GM23338 (cell line): ENCODE measurements around the gene KCTD12. TPM values are rescaled to one million over a fixed set of nuclear protein-coding genes. Genes with fewer than 3 reads are reported as not detected.

Experiments used
- ATAC-seq: fragments of 200-7000 bp; cut with Tn5 transposase; 3 replicates; pipeline ENCODE4 v1.9.1; 2020
- DNase-seq: peaks from one replicate; pipeline ENCODE4 v3.0.0-alpha.2; 2015; ENCODE audit warnings: low spot score
- H2AFZ ChIP-seq: fragments of 200-600 bp; sonication (generic); 2 replicates; pipeline ENCODE4 v1.8.0; 2016; ENCODE audit warnings: antibody characterized with exemption, mild to moderate bottlenecking, moderate library complexity
- H3F3A ChIP-seq: fragments of 200-600 bp; sonication (generic); replicated peaks from 2 replicates; pipeline ENCODE4 v1.8.0; 2017; ENCODE audit warnings: antibody characterized with exemption, mixed run types, low read depth
- H3K27ac ChIP-seq: fragments of 200-600 bp; sonication (generic); 2 replicates; pipeline ENCODE4 v1.6.1; 2016; ENCODE audit warnings: low read depth
- H3K27me3 ChIP-seq: fragments of 200-600 bp; sonication (generic); 2 replicates; pipeline ENCODE4 v1.8.0; 2016; ENCODE audit warnings: mild to moderate bottlenecking, mixed run types, moderate library complexity; ENCODE audit not compliant: insufficient read depth
- H3K36me3 ChIP-seq: fragments of 200-600 bp; sonication (generic); 2 replicates; pipeline ENCODE4 v1.8.0; 2016; ENCODE audit warnings: mild to moderate bottlenecking; ENCODE audit not compliant: insufficient read depth
- H3K4me1 ChIP-seq: fragments of 200-600 bp; sonication (generic); 2 replicates; pipeline ENCODE4 v1.8.0; 2016; ENCODE audit warnings: mild to moderate bottlenecking, moderate library complexity; ENCODE audit not compliant: insufficient read depth
- H3K4me2 ChIP-seq: fragments of 200-600 bp; sonication (generic); 2 replicates; pipeline ENCODE4 v1.7.1; 2017; ENCODE audit warnings: mixed run types
- H3K4me3 ChIP-seq: fragments of 200-600 bp; sonication (generic); 2 replicates; pipeline ENCODE4 v1.6.1; 2016; ENCODE audit warnings: mixed run types
- H3K79me2 ChIP-seq: fragments of 200-600 bp; sonication (generic); replicated peaks from 2 replicates; pipeline ENCODE4 v1.8.0; 2017; ENCODE audit warnings: mild to moderate bottlenecking; ENCODE audit not compliant: insufficient read depth
- H3K9me2 ChIP-seq: fragments of 200-600 bp; sonication (generic); 2 replicates; pipeline ENCODE4 v1.8.0; 2017; ENCODE audit not compliant: insufficient read depth
- H4K20me1 ChIP-seq: fragments of 200-600 bp; sonication (generic); replicated peaks from 2 replicates; pipeline ENCODE4 v1.8.0; 2017; ENCODE audit warnings: mild to moderate bottlenecking; ENCODE audit not compliant: insufficient read depth
- H3K27ac Mint-ChIP-seq: 2 replicates; pipeline ENCODE4 v1.8.0; 2020; ENCODE audit warnings: inconsistent platforms, mild to moderate bottlenecking, moderate library complexity, mixed read lengths
- H3K27me3 Mint-ChIP-seq: 3 replicates; pipeline ENCODE4 v1.8.0; 2022; ENCODE audit warnings: low read depth, mild to moderate bottlenecking, moderate library complexity, mixed read lengths, inconsistent platforms; ENCODE audit not compliant: insufficient read depth, poor library complexity
- H3K36me3 Mint-ChIP-seq: 3 replicates; pipeline ENCODE4 v1.8.0; 2021; ENCODE audit warnings: low read depth, mild to moderate bottlenecking, inconsistent platforms, moderate library complexity, mixed read lengths
- H3K4me1 Mint-ChIP-seq: 3 replicates; pipeline ENCODE4 v1.8.0; 2020; ENCODE audit warnings: mild to moderate bottlenecking, inconsistent platforms, mixed read lengths
- H3K4me3 Mint-ChIP-seq: 3 replicates; pipeline ENCODE4 v1.8.0; 2021; ENCODE audit warnings: moderate library complexity, mild to moderate bottlenecking, inconsistent platforms, mixed read lengths
- H3K9me3 Mint-ChIP-seq: 3 replicates; pipeline ENCODE4 v1.8.0; 2020; ENCODE audit warnings: moderate library complexity, mild to moderate bottlenecking, inconsistent platforms, mixed read lengths
- CTCF ChIP-seq, 2 experiments: fragments of 200-600 bp in 1 of 2; sonication (generic) in 1 of 2; conservative IDR thresholded peaks; 2 replicates each; pipeline versions ENCODE4 v1.5.1 to v1.6.1; 2016 to 2017; ENCODE audit warnings: antibody characterized with exemption in 2 of 2, low read depth in 2 of 2, mild to moderate bottlenecking in 2 of 2, moderate library complexity in 1 of 2
- POLR2AphosphoS5 ChIP-seq: IDR thresholded peaks from 2 replicates; pipeline ENCODE4 v1.6.1; 2016; ENCODE audit warnings: antibody characterized with exemption, low read depth
- ZNF462 ChIP-seq: fragments of 250-450 bp; sonication (Bioruptor Pico); IDR thresholded peaks from 2 replicates; pipeline ENCODE4 v1.5.0; 2020; ENCODE audit warnings: mild to moderate bottlenecking, moderate library complexity
- polyA plus RNA-seq: library from polyadenylated mRNA; unstranded; fragments of >200 nt; fragmentation: Nextera tagmentation; extraction: Ambion mirVana; gene quantifications from 2 replicates; pipeline ENCODE4 v1.2.1, GENCODE V29; 2016
- total RNA-seq: library from RNA; depleted of rRNA; stranded (reverse); fragments of >200 nt; shearing (Covaris generic); gene quantifications from 2 replicates; pipeline ENCODE4 v1.2.3, GENCODE V29; 2014

The KCTD12 gene
- total and polyA plus RNA-seq, 2 experiments from 2014 or later: 3.3 to 12.0 TPM

GRCh38 chr13:76845865-76846264 lies 40.3 kb downstream of the KCTD12 start:
- H3K36me3 ChIP-seq: no peaks in the 10 kb centered on the region
- ATAC-seq: no peak
- no peaks in the 10 kb centered on the region for H3F3A ChIP-seq
- TF ChIP-seq ZNF462 (CRISPR knock-in tag) (no peak), CTCF (conservative IDR thresholded peaks at IDR 0.05; ENCODE audit: low read depth in 2 of 2) (no peak)
- H3K79me2 ChIP-seq: no peaks in the 10 kb centered on the region
- H3K4me1 ChIP-seq: no peaks in the 10 kb centered on the region
- Mint-ChIP-seq H3K27ac (no peak overlapping the region), H3K4me3 (no peak overlapping the region), H3K9me3 (no peaks in the 10 kb centered on the region), H3K36me3 (no peaks in the 10 kb centered on the region), H3K4me1 (no peaks in the 10 kb centered on the region), H3K27me3 (peaks cover 1% of the 10 kb centered on the region)
- no peak overlapping the region for H3K4me2 ChIP-seq
- no peak overlapping the region for H3K4me3 ChIP-seq
- no peak overlapping the region for H2AFZ ChIP-seq
- no peaks in the 10 kb centered on the region for H3K9me2 ChIP-seq
- H3K27ac ChIP-seq: no peak overlapping the region
- H4K20me1 ChIP-seq: no peaks in the 10 kb centered on the region
- H3K27me3 ChIP-seq: no peaks in the 10 kb centered on the region
- DNase-seq: no peak

- Mint-ChIP-seq H3K27me3 (peaks cover 1% of the 10 kb centered on the region), H3K36me3 (no peaks in the 10 kb centered on the region), H3K4me3 (no peak overlapping the region), H3K4me1 (no peaks in the 10 kb centered on the region), H3K27ac (no peak overlapping the region), H3K9me3 (no peaks in the 10 kb centered on the region)
- H3K79me2 ChIP-seq: no peaks in the 10 kb centered on the region
- no peak overlapping the region for H3K4me3 ChIP-seq
- H3K9me2 ChIP-seq: no peaks in the 10 kb centered on the region
- H3K27ac ChIP-seq: no peak overlapping the region
- DNase-seq (no peak), ATAC-seq (no peak)
- H3K4me1 ChIP-seq: no peaks in the 10 kb centered on the region
- H3K27me3 ChIP-seq: no peaks in the 10 kb centered on the region
- no peaks in the 10 kb centered on the region for H3K36me3 ChIP-seq
- no peaks in the 10 kb centered on the region for H4K20me1 ChIP-seq
- H3K4me2 ChIP-seq: no peak overlapping the region
- H2AFZ ChIP-seq: no peak overlapping the region
- H3F3A ChIP-seq: no peaks in the 10 kb centered on the region
- TF ChIP-seq POLR2AphosphoS5 (no peak), ZNF462 (CRISPR knock-in tag) (no peak)
Measured at GRCh38 chr13:76845367-76845766, 40.8 kb downstream of the KCTD12 start.
